DMS53 (cell line): ENCODE data around the gene ITGB2.
A peak's percentile ranks its signal among the peaks of the same experiment; 100 is the strongest.
"Not testable (repeated sequence)": the region's sequence is repeated elsewhere in the genome, so short reads cannot be mapped to it uniquely, and the experiment has no call there.

Experiments used
- DNase-seq: peaks from one replicate; lab custom pipeline; 2025; lab: John Stamatoyannopoulos, UW

The ITGB2 gene

GRCh38 chr21:44926331-44927101 is 5.8 kb upstream of the ITGB2 start:
- DNase-seq, result no peak

GRCh38 chr21:44925378-44925755 is 4.7 kb upstream of the ITGB2 start:
- DNase-seq, result no peak

GRCh38 chr21:44924606-44925377 is 4.1 kb upstream of the ITGB2 start:
- DNase-seq, result no peak

- DNase-seq, result no peak
Observed at GRCh38 chr21:44923480-44924084, 2.9 kb upstream of the ITGB2 start.

GRCh38 chr21:44921928-44922327 is 1.2 kb upstream of the ITGB2 start:
- DNase-seq, result no peak

GRCh38 chr21:44919913-44920693 is 596 bp downstream of the ITGB2 start:
- no peak for DNase-seq

GRCh38 chr21:44919111-44919912 is 1.4 kb downstream of the ITGB2 start:
- DNase-seq, result no peak

GRCh38 chr21:44918581-44919033 is 2.1 kb downstream of the ITGB2 start:
- DNase-seq, result peak; percentile 18

- no peak for DNase-seq
Observed at GRCh38 chr21:44918107-44918470, 2.6 kb downstream of the ITGB2 start.

- DNase-seq, result no peak
Observed at GRCh38 chr21:44917446-44918106, 3.1 kb downstream of the ITGB2 start.

- DNase-seq, result no peak
Observed at GRCh38 chr21:44916965-44917364, 3.7 kb downstream of the ITGB2 start.

- no peak for DNase-seq
Observed at GRCh38 chr21:44914176-44914874, 6.4 kb downstream of the ITGB2 start.

GRCh38 chr21:44913425-44914175 is 7.1 kb downstream of the ITGB2 start:
- DNase-seq, result no peak

GRCh38 chr21:44912506-44913412 is 7.9 kb downstream of the ITGB2 start:
- not testable (repeated sequence) for DNase-seq

GRCh38 chr21:44912158-44912473 is 8.6 kb downstream of the ITGB2 start:
- DNase-seq, result no peak

GRCh38 chr21:44911384-44912157 is 9.1 kb downstream of the ITGB2 start:
- DNase-seq, result peak; percentile 44

GRCh38 chr21:44911068-44911383 is 9.7 kb downstream of the ITGB2 start:
- DNase-seq, result no peak
